OCI-LY7 (cell line): ENCODE data around the gene NTF4.

ENCODE experiments used
- CTCF ChIP-seq: fragments of 200-600 bp; sonication (generic); conservative IDR thresholded peaks from 2 replicates; pipeline ENCODE4 v1.5.1; 2014; ENCODE audit warnings: mild to moderate bottlenecking, antibody characterized with exemption, low read length, moderate library complexity, mixed read lengths
- EZH2phosphoT487 ChIP-seq: fragments of 200-600 bp; sonication (generic); IDR thresholded peaks from 2 replicates; pipeline ENCODE4 v1.6.1; 2018; ENCODE audit warnings: low read depth, borderline replicate concordance, mild to moderate bottlenecking, mixed run types, antibody characterized with exemption, low read length, moderate library complexity, mixed read lengths

GRCh38 chr19:49109051-49109450 is 44.4 kb upstream of the NTF4 start:
- no peak for TF ChIP-seq CTCF
- TF ChIP-seq EZH2phosphoT487 = no peak
